Memory B cell (primary cell): ENCODE measurements around the gene ZNF595.
"Not testable (repeated sequence)": the region's sequence is repeated elsewhere in the genome, so short reads cannot be mapped to it uniquely, and the experiment has no call there.

Experiments
- ATAC-seq: fragments of 150-1000 bp; cut with Tn5 transposase; 2 replicates; pipeline ENCODE4 v1.10.0; 2021; ENCODE audit warnings: low read depth, mild to moderate bottlenecking, moderate library complexity
- DNase-seq, 2 donors: peaks; one replicate each; pipeline ENCODE4 v3.0.0; 2022; ENCODE audit warnings: low spot score in 2 of 2
- H3K27ac Mint-ChIP-seq: one replicate; pipeline ENCODE4 v1.8.0; 2022; ENCODE audit warnings: mild to moderate bottlenecking, moderate library complexity, mixed read lengths
- H3K27me3 Mint-ChIP-seq: one replicate; pipeline ENCODE4 v1.8.0; 2022; ENCODE audit warnings: mixed read lengths
- H3K36me3 Mint-ChIP-seq: one replicate; pipeline ENCODE4 v1.8.0; 2022; ENCODE audit warnings: mild to moderate bottlenecking, mixed read lengths
- H3K4me1 Mint-ChIP-seq: one replicate; pipeline ENCODE4 v1.8.0; 2022; ENCODE audit warnings: mixed read lengths
- H3K4me3 Mint-ChIP-seq: one replicate; pipeline ENCODE4 v1.8.0; 2022; ENCODE audit warnings: mild to moderate bottlenecking, moderate library complexity, mixed read lengths
- H3K9me3 Mint-ChIP-seq: one replicate; pipeline ENCODE4 v1.8.0; 2022; ENCODE audit warnings: mixed read lengths

Gene ZNF595

DNA sequence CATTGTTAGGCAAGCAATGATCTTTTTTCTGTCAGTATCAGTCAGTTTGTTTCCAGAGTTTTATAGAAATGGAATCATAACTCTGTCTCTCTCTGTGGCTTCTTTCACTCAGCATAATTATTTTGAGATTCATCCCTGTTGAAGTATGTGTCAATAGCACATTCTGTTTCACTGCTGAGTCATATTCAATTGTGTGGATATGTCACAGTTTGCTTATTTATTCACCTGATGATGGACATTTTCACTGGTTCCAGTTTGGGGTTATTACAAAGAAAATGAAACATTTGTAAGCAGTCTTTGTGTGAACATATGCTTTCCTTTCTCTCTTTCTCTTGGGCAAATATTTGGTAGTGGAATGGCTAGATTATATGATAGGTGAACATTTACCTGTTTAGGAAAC, 61.0 kb downstream of the ZNF595 start:
- no peak for ATAC-seq
- Mint-ChIP-seq H3K4me1 (peaks cover 2% of the 10 kb centered on the region), H3K4me3 (no peak overlapping the region), H3K27me3 (peaks cover 17% of the 10 kb centered on the region), H3K36me3 (peaks cover 16% of the 10 kb centered on the region), H3K27ac (no peak overlapping the region), H3K9me3 (peaks cover 33% of the 10 kb centered on the region)
- DNase-seq, result no peak

DNA sequence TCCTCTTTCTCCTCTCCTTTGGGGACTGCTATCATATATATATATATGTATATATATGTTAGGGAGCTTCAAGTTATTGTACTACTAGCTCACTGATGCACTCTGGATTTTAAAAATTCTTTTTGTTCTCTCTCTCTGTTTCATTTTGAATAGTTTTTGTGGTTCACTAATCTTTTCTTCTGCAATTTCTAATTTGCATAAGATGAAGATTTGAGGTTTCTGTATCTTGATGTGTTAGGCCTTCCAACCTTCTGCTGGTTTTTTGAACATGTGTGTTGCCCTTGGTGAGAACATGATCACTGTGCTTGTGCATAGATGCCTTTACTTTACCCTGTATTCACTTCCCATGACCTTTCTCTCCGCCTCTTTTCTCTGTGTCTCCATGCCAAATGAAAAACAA, 63.4 kb downstream of the ZNF595 start:
- Mint-ChIP-seq H3K27ac (no peak overlapping the region), H3K9me3 (peaks cover 30% of the 10 kb centered on the region), H3K27me3 (peaks cover 5% of the 10 kb centered on the region), H3K4me1 (peaks cover 5% of the 10 kb centered on the region), H3K4me3 (no peak overlapping the region), H3K36me3 (peaks cover 9% of the 10 kb centered on the region)
- DNase-seq, result no peak
- ATAC-seq, result no peak

DNA sequence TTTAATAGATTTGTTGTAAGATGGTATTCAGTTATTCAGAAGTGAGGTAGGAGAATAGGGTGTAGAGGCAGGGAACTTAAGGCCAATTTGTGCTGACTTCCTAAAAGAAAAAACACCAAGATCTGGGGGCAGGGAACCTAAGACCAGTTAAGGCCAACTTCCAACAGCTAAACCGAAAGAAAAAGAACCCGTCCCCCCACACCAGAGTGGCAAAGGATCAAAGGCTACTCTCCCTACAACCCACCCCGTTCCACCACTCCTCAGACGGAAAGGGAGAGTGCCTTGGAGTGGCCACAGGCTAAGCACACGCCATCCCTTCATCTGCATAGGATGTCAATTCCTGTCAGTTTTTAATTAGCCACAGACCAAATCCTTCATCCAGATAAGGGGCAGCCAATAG, 67.5 kb downstream of the ZNF595 start:
- no peak for ATAC-seq
- peaks cover 13% of the 10 kb centered on the region for H3K36me3 Mint-ChIP-seq
- H3K27ac Mint-ChIP-seq, result no peak overlapping the region
- peaks cover 10% of the 10 kb centered on the region for H3K4me1 Mint-ChIP-seq
- peaks cover 1% of the 10 kb centered on the region for H3K27me3 Mint-ChIP-seq
- DNase-seq, result no peak
- H3K4me3 Mint-ChIP-seq, result no peak overlapping the region
- peaks cover 19% of the 10 kb centered on the region for H3K9me3 Mint-ChIP-seq

DNA sequence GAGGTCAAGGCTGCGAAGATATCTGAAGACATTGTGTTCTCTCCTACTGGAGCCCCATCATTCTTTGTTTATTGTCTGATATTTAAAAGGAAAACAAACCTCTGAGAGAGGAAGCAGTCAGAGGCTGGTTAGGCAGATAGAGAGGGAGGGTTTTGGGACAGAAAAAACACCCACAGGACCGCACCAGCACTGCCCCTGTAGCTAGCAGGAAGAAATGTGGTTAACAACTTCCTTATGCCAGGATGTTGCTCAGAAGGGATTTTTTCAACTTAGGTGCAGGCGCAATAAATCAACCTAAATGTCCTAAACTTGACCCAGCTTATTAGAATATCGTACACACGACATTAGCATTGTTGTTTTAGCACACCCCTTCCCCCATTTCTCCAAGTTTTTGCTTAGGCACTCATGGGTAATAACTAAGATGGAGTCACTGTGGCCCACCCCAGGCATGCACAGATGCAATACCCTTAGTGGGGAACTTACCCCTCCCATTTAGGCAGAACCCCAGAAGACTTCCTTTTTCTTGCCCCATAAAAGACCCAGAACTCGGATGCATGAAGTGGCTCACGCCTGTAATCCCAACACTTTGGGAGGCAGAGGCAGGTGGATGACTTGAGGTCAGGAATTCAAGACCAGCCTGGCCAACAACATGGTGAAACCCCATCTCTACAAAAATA, 68.4 kb downstream of the ZNF595 start:
- Mint-ChIP-seq H3K4me1 (peaks cover 15% of the 10 kb centered on the region), H3K27ac (no peak overlapping the region), H3K27me3 (peaks cover 1% of the 10 kb centered on the region), H3K4me3 (no peak overlapping the region), H3K9me3 (peaks cover 17% of the 10 kb centered on the region), H3K36me3 (peaks cover 14% of the 10 kb centered on the region)
- DNase-seq, result no peak
- no peak for ATAC-seq

DNA sequence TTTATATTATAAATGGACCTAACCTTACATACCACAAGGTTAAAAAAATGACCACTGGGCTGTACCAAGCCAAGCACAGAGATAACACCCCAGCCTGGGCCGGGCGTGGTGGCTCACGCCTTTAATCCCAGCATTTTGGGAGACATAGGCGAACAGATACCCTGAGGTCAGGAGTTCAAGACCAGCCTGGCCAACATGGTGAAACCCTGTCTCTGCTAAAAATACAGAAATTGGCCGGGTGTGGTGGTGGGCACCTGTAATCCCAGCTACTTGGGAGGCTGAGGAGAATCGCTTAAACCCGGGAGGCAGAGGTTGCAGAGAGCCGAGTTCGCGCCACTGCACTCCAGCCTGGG, 70.8 kb downstream of the ZNF595 start:
- H3K9me3 Mint-ChIP-seq, result peaks cover 10% of the 10 kb centered on the region
- H3K27me3 Mint-ChIP-seq, ATAC-seq, DNase-seq: not testable (repeated sequence)
- peaks cover 13% of the 10 kb centered on the region for H3K4me1 Mint-ChIP-seq
- H3K36me3 Mint-ChIP-seq, result peaks cover 27% of the 10 kb centered on the region
- H3K4me3 Mint-ChIP-seq, result peak overlapping the region; percentile 100
- H3K27ac Mint-ChIP-seq, result peak overlapping the region; percentile 95

DNA sequence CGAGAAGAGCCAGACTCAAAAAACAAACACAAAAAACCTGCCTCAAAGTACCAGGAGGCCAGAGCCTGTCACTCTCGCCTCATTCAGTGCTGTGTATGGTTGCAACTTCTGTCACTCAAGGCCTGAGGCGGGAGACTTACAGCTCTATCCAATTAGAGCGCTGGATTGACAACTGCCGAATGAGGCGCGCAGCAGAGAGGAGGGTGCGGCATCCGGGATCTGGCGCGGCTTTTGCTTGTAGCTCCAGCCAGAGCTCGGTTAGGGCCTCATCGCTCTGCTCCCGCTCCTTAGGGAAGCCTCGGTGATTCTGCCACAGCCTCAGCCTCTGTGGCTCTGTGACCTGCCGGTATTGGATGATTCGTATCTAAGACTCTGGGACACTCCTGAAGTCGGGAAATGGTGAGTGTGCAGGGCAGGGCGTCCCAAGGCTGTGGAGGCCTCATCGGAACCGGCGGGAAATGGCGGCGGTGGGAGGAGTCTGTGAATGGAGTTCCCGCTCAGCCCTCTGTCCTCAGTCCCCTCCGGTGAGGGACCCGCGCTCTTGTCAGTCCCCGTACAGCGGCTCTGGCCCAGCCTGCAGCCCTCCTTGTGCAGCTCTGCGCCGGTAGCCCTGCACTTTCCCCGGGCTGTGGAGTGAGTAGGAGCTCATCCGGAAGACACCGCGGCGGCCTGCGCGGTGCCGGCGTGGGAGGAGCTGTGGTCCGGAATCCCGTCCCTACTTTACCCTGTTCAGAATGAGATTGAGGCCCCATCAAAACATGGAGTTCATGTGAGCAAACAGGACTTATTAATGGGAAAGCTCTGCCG, 71.4 kb downstream of the ZNF595 start, which contains the start of gene ZNF718:
Gene ZNF718, plus strand, starts transcription at position 227 of the 807 bp plus-strand sequence. Its CDS starts 170 bp downstream, at position 397.
- Mint-ChIP-seq H3K36me3 (peaks cover 28% of the 10 kb centered on the region), H3K27me3 (peaks cover 1% of the 10 kb centered on the region), H3K9me3 (peaks cover 10% of the 10 kb centered on the region), H3K27ac (peak within 1 kb of the TSS; percentile 95), H3K4me1 (peaks cover 13% of the 10 kb centered on the region), H3K4me3 (peak within 1 kb of the TSS; percentile 100)
- DNase-seq, result peak; percentile 88 to 90
- ATAC-seq, result peak; percentile 94

DNA sequence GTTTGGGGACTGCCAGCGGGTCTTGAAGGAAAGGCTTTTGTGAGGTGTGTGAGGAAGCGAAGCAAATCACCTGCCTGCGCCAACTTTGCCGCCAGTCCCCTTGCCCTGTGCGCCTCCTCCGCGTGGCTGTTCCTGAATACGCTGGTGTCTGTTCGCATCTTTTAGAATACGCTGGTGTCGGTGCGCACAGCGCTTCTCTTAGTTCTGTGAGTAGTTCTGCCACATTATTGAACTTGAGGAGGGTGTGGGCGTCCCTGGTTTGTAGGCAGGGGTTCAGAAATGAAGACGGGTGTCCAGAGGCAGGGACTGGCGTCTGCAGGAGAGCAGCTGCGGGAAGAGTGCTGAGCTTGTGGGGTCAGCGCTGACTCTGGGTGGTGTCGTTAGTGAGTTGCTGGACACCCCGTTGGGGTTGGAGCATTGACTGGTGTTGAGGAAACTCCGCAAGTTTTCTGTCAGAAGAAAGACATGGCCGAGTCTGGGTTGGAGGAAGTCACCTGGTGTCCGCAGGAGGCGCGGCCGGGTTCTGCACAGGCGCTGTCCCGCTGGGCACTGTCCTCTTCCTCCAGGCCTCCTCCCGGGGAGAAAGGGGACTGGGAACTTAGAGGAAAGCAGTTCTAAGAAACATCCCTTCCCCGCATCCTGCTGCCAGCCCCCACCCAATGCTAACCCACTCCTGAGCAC, 72.1 kb downstream of the ZNF595 start:
- peaks cover 32% of the 10 kb centered on the region for H3K36me3 Mint-ChIP-seq
- peak; percentile 14 for ATAC-seq
- peaks cover 1% of the 10 kb centered on the region for H3K27me3 Mint-ChIP-seq

DNA sequence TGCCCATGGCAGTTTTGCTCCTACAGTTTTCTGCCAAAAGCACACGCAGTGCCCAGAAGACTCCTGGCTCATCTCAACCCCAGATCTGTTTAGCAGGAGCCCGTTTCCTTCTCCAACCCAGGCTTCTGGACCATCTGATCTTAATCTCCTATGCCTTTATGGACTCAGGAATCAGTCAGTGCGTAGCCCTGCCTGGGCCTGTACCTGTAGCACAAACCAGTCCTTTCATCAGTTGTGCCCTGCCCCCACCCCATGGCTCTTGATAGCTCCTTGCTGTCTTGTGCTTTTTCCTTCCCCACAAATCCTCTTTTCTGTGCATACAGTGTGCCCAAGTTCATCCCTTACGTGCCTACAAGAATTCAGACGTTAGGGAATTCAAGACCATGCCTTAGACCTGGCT, 72.7 kb downstream of the ZNF595 start:
- H3K27ac Mint-ChIP-seq, result peak overlapping the region; percentile 36
- no peak for DNase-seq
- ATAC-seq, result no peak
- peak overlapping the region; percentile 100 for H3K4me3 Mint-ChIP-seq
- H3K36me3 Mint-ChIP-seq, result peaks cover 32% of the 10 kb centered on the region
- H3K27me3 Mint-ChIP-seq, result peaks cover 1% of the 10 kb centered on the region
- peaks cover 13% of the 10 kb centered on the region for H3K4me1 Mint-ChIP-seq
- H3K9me3 Mint-ChIP-seq, result peaks cover 8% of the 10 kb centered on the region

More for the DNA sequence above, 72.1 kb downstream of the ZNF595 start:
- no peak for DNase-seq
- peak overlapping the region; percentile 100 for H3K4me3 Mint-ChIP-seq
- H3K4me1 Mint-ChIP-seq, result peaks cover 13% of the 10 kb centered on the region
- peaks cover 10% of the 10 kb centered on the region for H3K9me3 Mint-ChIP-seq
- peak overlapping the region; percentile 95 for H3K27ac Mint-ChIP-seq

DNA sequence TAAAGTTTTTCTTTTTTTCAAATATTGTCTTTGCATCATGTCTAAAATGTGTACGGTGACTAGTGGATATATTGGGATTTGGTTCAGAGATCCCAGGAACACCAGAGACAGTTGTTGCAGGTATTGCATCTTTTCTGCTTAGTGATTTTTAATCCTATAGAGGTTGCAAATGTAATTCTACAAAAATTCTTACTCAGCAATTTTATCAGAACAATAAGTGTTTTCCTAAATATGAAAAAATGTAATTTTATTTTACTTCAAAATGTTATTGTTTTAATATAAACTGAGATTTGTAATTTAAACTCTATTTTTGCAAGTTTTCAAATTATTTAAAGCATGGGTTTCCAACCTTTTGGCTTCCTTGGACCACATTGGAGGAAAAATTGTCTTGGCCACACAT, 79.4 kb downstream of the ZNF595 start:
- ATAC-seq (no peak), DNase-seq (no peak)
- Mint-ChIP-seq H3K27me3 (no peaks in the 10 kb centered on the region), H3K27ac (no peak overlapping the region), H3K4me1 (no peaks in the 10 kb centered on the region), H3K36me3 (peaks cover 51% of the 10 kb centered on the region), H3K4me3 (no peak overlapping the region), H3K9me3 (peaks cover 8% of the 10 kb centered on the region)
